WTC11 (cell line): Measurements from ENCODE around the gene PRSS27.
"Not testable (repeated sequence)": the region's sequence is repeated elsewhere in the genome, so short reads cannot be mapped to it uniquely, and the experiment has no call there.

ENCODE experiments used
- CBFB ChIP-seq: sonication (generic); formaldehyde crosslinking; IDR thresholded peaks from 2 replicates; pipeline ENCODE4 v1.8.1; 2022; ENCODE audit warnings: mild to moderate bottlenecking, low read depth, missing genetic modification reagents
- CTCF ChIP-seq: fragments of 200-600 bp; IDR thresholded peaks from 2 replicates; pipeline ENCODE4 v1.8.0; 2022; ENCODE audit warnings: antibody characterized with exemption
- ETV6 ChIP-seq: sonication (generic); formaldehyde crosslinking; IDR thresholded peaks from 2 replicates; pipeline ENCODE4 v1.8.1; 2022; ENCODE audit warnings: mild to moderate bottlenecking, missing genetic modification reagents
- FOXP1 ChIP-seq: sonication (generic); formaldehyde crosslinking; IDR thresholded peaks from 2 replicates; pipeline ENCODE4 v1.8.0; 2022; ENCODE audit warnings: missing genetic modification reagents, mild to moderate bottlenecking, moderate library complexity, borderline replicate concordance
- MAX ChIP-seq: sonication (generic); formaldehyde crosslinking; IDR thresholded peaks from 2 replicates; pipeline ENCODE4 v1.8.0; 2022; ENCODE audit warnings: mild to moderate bottlenecking, missing genetic modification reagents
- SP1 ChIP-seq: sonication (generic); formaldehyde crosslinking; conservative IDR thresholded peaks from 2 replicates; pipeline ENCODE4 v1.8.1; 2022; ENCODE audit warnings: missing genetic modification reagents
- ZNF121 ChIP-seq: sonication (generic); formaldehyde crosslinking; IDR thresholded peaks from 2 replicates; pipeline ENCODE4 v1.8.0; 2023; ENCODE audit warnings: missing genetic modification reagents
- ZNF263 ChIP-seq: sonication (generic); formaldehyde crosslinking; IDR thresholded peaks from 2 replicates; pipeline ENCODE4 v1.8.1; 2022; ENCODE audit warnings: low read depth, mild to moderate bottlenecking, moderate library complexity, missing genetic modification reagents

GRCh38 chr16:2683041-2683440 lies 37.0 kb downstream of the PRSS27 start:
- TF ChIP-seq FOXP1 (CRISPR knock-in tag); ZNF263 (CRISPR knock-in tag); CTCF; ETV6; SP1 (CRISPR knock-in tag); ZNF121 (CRISPR knock-in tag); CBFB (CRISPR knock-in tag); MAX: not testable (repeated sequence)
